A549 (cell line): ENCODE data around the gene SLC9A9. TPM values are rescaled to one million over a fixed set of nuclear protein-coding genes. Genes with fewer than 3 reads are reported as not detected.

Experiments
- ATAC-seq, 2 experiments: fragments of 200-7000 bp in 1 of 2; fragments of >200 bp in 1 of 2; cut with Nextera tagmentation in 1 of 2; cut with Tn5 transposase in 1 of 2; 3 replicates each; pipeline versions ENCODE4 v1.8.0 to v1.9.1; 2018 to 2020; ENCODE audit warnings: mild to moderate bottlenecking in 1 of 2, moderate library complexity in 1 of 2
- CTCF ChIA-PET: fragments of 300-600 bp; sonication (Branson Sonifier 250); formaldehyde crosslinking; extraction: SDS; loops from one replicate; lab custom pipeline; 2021; ENCODE audit warnings: antibody characterized with exemption, inconsistent platforms; lab: Yijun Ruan, JAX
- POLR2A ChIA-PET: fragments of 350-600 bp; formaldehyde crosslinking; extraction: SDS; loops from one replicate; lab custom pipeline; 2021; ENCODE audit warnings: antibody characterized with exemption, inconsistent platforms; lab: Yijun Ruan, JAX
- DNase-seq, 2 experiments: peaks; one replicate each; pipeline versions ENCODE4 v3.0.0 to v3.0.0-alpha.2; 2011 to 2016; ENCODE audit warnings: low read depth in 1 of 2, low spot score in 1 of 2
- FAIRE-seq: peaks from 2 replicates; lab custom pipeline; 2011; peaks lifted over from hg19 to GRCh38; lab: Jason Lieb, UNC
- H3K27ac ChIP-seq, 2 experiments: fragments of >200 bp; sonication (Bioruptor Twin); formaldehyde crosslinking; 3 replicates each; pipeline ENCODE4 v1.5.1; 2016 to 2017
- H3K4me1 ChIP-seq: fragments of >200 bp; sonication (Bioruptor Twin); formaldehyde crosslinking; 3 replicates; pipeline ENCODE4 v1.6.1; 2016
- H3K4me2 ChIP-seq: fragments of >200 bp; sonication (Bioruptor Twin); formaldehyde crosslinking; 3 replicates; pipeline ENCODE4 v1.6.1; 2016
- H3K4me3 ChIP-seq: fragments of >200 bp; sonication (Bioruptor Twin); formaldehyde crosslinking; 3 replicates; pipeline ENCODE4 v1.5.1; 2016
- H3K9me3 ChIP-seq: fragments of >200 bp; sonication (Bioruptor Twin); formaldehyde crosslinking; 3 replicates; pipeline ENCODE4 v1.6.1; 2016
- CBX8 ChIP-seq: fragments of 200-600 bp; sonication (generic); IDR thresholded peaks from 2 replicates; pipeline ENCODE4 v1.6.1; 2016
- CEBPB ChIP-seq, 2 experiments: fragments of >200 bp in 1 of 2; sonication (Bioruptor Twin) in 1 of 2; formaldehyde crosslinking in 1 of 2; IDR thresholded peaks; 2 replicates each; pipeline ENCODE4 v1.6.1; 2012 to 2016
- CHD2 ChIP-seq: fragments of 150-350 bp; IDR thresholded peaks from 2 replicates; pipeline ENCODE4 v1.6.1; 2014; ENCODE audit warnings: low read length; ENCODE audit not compliant: partially characterized antibody
- CHD4 ChIP-seq: fragments of 200-600 bp; sonication (generic); IDR thresholded peaks from 2 replicates; pipeline ENCODE4 v1.6.1; 2016; ENCODE audit warnings: antibody characterized with exemption, mild to moderate bottlenecking, borderline replicate concordance
- FOSB ChIP-seq: fragments of 250-450 bp; sonication (Bioruptor Pico); IDR thresholded peaks from 2 replicates; pipeline ENCODE4 v1.5.0; 2020; ENCODE audit warnings: mild to moderate bottlenecking, moderate library complexity
- FOXS1 ChIP-seq: fragments of 250-450 bp; sonication (Bioruptor Pico); IDR thresholded peaks from 2 replicates; pipeline ENCODE4 v1.5.0; 2020; ENCODE audit warnings: mild to moderate bottlenecking, moderate library complexity
- HDAC2 ChIP-seq: fragments of 200-600 bp; sonication (generic); IDR thresholded peaks from 2 replicates; pipeline ENCODE4 v1.6.1; 2016
- NPAS2 ChIP-seq: fragments of 250-450 bp; sonication (Bioruptor Pico); IDR thresholded peaks from 2 replicates; pipeline ENCODE4 v1.8.0; 2022; ENCODE audit warnings: mild to moderate bottlenecking, moderate library complexity, borderline replicate concordance
- PHF8 ChIP-seq: fragments of 200-600 bp; sonication (generic); IDR thresholded peaks from 2 replicates; pipeline ENCODE4 v1.6.1; 2016; ENCODE audit warnings: low read depth, mild to moderate bottlenecking, antibody characterized with exemption, moderate library complexity, borderline replicate concordance
- RARB ChIP-seq: fragments of 250-450 bp; sonication (Bioruptor Pico); IDR thresholded peaks from 2 replicates; pipeline ENCODE4 v1.8.0; 2021; ENCODE audit warnings: mild to moderate bottlenecking, moderate library complexity
- RFX5 ChIP-seq: fragments of 450-650 bp; IDR thresholded peaks from 2 replicates; pipeline ENCODE4 v1.7.1; 2014; ENCODE audit warnings: antibody characterized with exemption, mild to moderate bottlenecking, moderate library complexity
- SREBF2 ChIP-seq: fragments of 450-650 bp; IDR thresholded peaks from 2 replicates; pipeline ENCODE4 v1.6.1; 2014; ENCODE audit warnings: mild to moderate bottlenecking, moderate library complexity
- TP53 ChIP-seq: fragments of 250-450 bp; sonication (Bioruptor Pico); IDR thresholded peaks from 2 replicates; pipeline ENCODE4 v1.5.0; 2021; ENCODE audit warnings: mild to moderate bottlenecking, moderate library complexity
- ZC3H11A ChIP-seq: fragments of 450-650 bp; IDR thresholded peaks from 2 replicates; pipeline ENCODE4 v1.6.1; 2014; ENCODE audit warnings: antibody characterized with exemption, mild to moderate bottlenecking
- ZNF302 ChIP-seq: fragments of 250-450 bp; sonication (Bioruptor Pico); IDR thresholded peaks from 2 replicates; pipeline ENCODE4 v1.9.0; 2021; ENCODE audit warnings: inconsistent platforms, mild to moderate bottlenecking, moderate library complexity
- ZSCAN20 ChIP-seq: fragments of 250-450 bp; sonication (Bioruptor Pico); IDR thresholded peaks from 2 replicates; pipeline ENCODE4 v1.8.0; 2022; ENCODE audit warnings: mild to moderate bottlenecking, moderate library complexity
- WGBS: methylation state at CpG from one replicate; pipeline ENCODE4 v1.1.6; 2017; ENCODE audit errors: missing lambda C conversion rate; 5-methylcytosine and 5-hydroxymethylcytosine counted together
- polyA plus RNA-seq, 4 experiments: library from polyadenylated mRNA; depleted of rRNA in 3 of 4; stranded (reverse); fragments of >200 nt; fragmentation: RNase III in 1 of 4; extraction: RNeasy Plus Mini Kit Qiagen cat#74134 plus additional on column Dnase treatment in 1 of 4; gene quantifications; 2 replicates in 3 of 4; 3 replicates in 1 of 4; pipeline ENCODE4 v1.2.3, GENCODE V29; 2011 to 2017
- TF ChIP-seq, protein P1 (sequence below): fragments of 200-600 bp; sonication (generic); IDR thresholded peaks from 2 replicates; pipeline ENCODE4 v1.6.1; 2016; ENCODE audit warnings: antibody characterized with exemption, mild to moderate bottlenecking, moderate library complexity
- TF ChIP-seq, protein P2 (sequence below): fragments of 150-350 bp; IDR thresholded peaks from 2 replicates; pipeline ENCODE4 v1.6.1; 2014; ENCODE audit warnings: low read depth, mild to moderate bottlenecking, low read length
- TF ChIP-seq, protein P3 (sequence below): fragments of >200 bp; sonication (Bioruptor Twin); formaldehyde crosslinking; IDR thresholded peaks from 3 replicates; pipeline ENCODE4 v1.5.1; 2016

SLC9A9 gene
- polyA plus RNA-seq, 2 of the 4 experiments (the other 2 are of a cell fraction), result 0.10 to 0.32 TPM

DNA sequence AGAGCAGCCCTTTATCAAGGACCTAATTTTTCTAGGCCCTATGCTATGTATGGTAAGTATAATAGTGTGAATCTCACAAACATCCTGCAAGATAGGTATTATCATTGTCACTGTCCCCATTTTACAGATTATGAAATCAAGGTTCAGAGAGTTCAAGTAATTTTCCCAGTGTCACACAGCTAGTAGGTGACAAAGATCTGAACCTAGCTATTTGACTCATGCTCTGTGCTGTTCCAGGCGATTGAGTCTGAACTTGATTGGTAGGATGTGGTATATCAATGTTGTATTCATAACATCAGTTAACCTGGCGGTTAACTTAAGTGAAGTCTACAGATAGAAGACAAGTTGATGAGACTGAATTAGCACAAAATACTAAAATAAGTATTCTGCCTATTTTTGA, 498.8 kb downstream of the SLC9A9 start:
- FAIRE-seq (no peak), DNase-seq (no peak), ATAC-seq (no peak)
- Histone ChIP-seq H3K4me1 (no peaks in the 10 kb centered on the region), H3K27ac (no peak overlapping the region), H3K4me2 (no peak overlapping the region), H3K9me3 (no peaks in the 10 kb centered on the region), H3K4me3 (no peak overlapping the region)
- 49% methylated on average over 2 of the region's 2 CpGs for WGBS
- POLR2A ChIA-PET, result no interaction called here
- CTCF ChIA-PET, result interaction anchor here (1.4 kb wide), 1 partner anchor 10 kb away, joined by 3 read pairs; no protein-coding TSS in a partner anchor
- TF ChIP-seq FOSB (CRISPR knock-in tag) (no peak), TP53 (no peak), SREBF2 (no peak), ZNF302 (no peak), RARB (CRISPR knock-in tag) (no peak)

DNA sequence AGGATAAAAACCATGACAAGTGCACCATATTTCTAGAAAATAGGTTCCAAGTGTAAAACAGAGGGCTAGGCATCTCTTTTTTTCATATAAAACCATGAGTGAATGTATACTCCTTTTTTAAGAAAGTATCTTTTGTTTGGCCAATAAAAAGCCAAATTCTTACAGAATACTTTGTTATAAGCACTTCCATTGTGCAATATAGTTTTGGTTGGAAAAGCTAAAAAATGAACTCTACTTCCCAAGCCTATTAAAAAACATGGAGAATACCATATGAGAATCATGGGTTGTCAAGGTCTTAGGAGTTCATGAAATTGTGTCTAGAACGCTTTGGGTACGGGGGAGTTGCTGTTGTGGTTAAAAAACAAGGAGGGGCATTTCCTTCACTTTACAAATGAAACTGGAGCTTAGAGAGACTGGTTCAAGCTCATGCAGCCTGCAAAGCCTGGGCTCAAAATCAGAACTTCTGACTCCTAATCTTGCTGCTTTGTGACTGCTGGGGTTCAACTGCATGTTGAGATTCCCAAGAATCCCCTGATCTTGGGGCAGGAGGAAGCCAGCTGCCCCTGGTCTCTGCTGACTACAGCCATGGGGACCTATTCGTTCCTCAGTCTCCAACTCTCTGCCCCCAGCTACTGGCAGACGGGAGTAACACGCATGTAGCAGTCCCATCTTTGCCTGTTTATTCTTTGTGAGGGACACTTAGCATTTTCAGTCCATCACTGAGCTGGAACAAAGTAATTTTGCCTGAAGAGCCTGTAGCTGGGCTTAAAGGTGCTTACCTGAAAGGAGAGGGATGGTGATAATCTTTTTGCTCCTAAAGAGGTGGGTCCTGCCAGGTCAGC, 499.6 kb downstream of the SLC9A9 start:
- TF ChIP-seq, protein P1, sequence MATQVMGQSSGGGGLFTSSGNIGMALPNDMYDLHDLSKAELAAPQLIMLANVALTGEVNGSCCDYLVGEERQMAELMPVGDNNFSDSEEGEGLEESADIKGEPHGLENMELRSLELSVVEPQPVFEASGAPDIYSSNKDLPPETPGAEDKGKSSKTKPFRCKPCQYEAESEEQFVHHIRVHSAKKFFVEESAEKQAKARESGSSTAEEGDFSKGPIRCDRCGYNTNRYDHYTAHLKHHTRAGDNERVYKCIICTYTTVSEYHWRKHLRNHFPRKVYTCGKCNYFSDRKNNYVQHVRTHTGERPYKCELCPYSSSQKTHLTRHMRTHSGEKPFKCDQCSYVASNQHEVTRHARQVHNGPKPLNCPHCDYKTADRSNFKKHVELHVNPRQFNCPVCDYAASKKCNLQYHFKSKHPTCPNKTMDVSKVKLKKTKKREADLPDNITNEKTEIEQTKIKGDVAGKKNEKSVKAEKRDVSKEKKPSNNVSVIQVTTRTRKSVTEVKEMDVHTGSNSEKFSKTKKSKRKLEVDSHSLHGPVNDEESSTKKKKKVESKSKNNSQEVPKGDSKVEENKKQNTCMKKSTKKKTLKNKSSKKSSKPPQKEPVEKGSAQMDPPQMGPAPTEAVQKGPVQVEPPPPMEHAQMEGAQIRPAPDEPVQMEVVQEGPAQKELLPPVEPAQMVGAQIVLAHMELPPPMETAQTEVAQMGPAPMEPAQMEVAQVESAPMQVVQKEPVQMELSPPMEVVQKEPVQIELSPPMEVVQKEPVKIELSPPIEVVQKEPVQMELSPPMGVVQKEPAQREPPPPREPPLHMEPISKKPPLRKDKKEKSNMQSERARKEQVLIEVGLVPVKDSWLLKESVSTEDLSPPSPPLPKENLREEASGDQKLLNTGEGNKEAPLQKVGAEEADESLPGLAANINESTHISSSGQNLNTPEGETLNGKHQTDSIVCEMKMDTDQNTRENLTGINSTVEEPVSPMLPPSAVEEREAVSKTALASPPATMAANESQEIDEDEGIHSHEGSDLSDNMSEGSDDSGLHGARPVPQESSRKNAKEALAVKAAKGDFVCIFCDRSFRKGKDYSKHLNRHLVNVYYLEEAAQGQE, result no peak
- TF ChIP-seq CBX8 (no peak), FOXS1 (CRISPR knock-in tag) (no peak), PHF8 (no peak), ZC3H11A (no peak), CHD4 (no peak), HDAC2 (no peak), CEBPB (IDR thresholded peaks at IDR 0.05) (no peak), RFX5 (no peak), NPAS2 (CRISPR knock-in tag) (no peak), ZSCAN20 (CRISPR knock-in tag) (no peak), CHD2 (no peak)
- TF ChIP-seq, protein P2, sequence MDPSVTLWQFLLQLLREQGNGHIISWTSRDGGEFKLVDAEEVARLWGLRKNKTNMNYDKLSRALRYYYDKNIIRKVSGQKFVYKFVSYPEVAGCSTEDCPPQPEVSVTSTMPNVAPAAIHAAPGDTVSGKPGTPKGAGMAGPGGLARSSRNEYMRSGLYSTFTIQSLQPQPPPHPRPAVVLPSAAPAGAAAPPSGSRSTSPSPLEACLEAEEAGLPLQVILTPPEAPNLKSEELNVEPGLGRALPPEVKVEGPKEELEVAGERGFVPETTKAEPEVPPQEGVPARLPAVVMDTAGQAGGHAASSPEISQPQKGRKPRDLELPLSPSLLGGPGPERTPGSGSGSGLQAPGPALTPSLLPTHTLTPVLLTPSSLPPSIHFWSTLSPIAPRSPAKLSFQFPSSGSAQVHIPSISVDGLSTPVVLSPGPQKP, result no peak
- TF ChIP-seq, protein P3, sequence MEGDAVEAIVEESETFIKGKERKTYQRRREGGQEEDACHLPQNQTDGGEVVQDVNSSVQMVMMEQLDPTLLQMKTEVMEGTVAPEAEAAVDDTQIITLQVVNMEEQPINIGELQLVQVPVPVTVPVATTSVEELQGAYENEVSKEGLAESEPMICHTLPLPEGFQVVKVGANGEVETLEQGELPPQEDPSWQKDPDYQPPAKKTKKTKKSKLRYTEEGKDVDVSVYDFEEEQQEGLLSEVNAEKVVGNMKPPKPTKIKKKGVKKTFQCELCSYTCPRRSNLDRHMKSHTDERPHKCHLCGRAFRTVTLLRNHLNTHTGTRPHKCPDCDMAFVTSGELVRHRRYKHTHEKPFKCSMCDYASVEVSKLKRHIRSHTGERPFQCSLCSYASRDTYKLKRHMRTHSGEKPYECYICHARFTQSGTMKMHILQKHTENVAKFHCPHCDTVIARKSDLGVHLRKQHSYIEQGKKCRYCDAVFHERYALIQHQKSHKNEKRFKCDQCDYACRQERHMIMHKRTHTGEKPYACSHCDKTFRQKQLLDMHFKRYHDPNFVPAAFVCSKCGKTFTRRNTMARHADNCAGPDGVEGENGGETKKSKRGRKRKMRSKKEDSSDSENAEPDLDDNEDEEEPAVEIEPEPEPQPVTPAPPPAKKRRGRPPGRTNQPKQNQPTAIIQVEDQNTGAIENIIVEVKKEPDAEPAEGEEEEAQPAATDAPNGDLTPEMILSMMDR, result no peak
- Histone ChIP-seq H3K4me2 (no peak overlapping the region), H3K4me3 (no peak overlapping the region), H3K9me3 (no peaks in the 10 kb centered on the region), H3K27ac (no peak overlapping the region), H3K4me1 (no peaks in the 10 kb centered on the region)
- no peak for FAIRE-seq
- no peak for ATAC-seq
- ChIA-PET POLR2A (no interaction called here), CTCF (interaction anchor here (1.0 to 1.4 kb wide), 2 partner anchors 10 to 17 kb away, joined by 3 read pairs; no protein-coding TSS in a partner anchor)
- DNase-seq, result no peak
- WGBS, result 12% methylated on average over 5 of the region's 5 CpGs
